K562 (cell line): Measurements from ENCODE around the gene CEACAM18. TPM values are rescaled to one million over a fixed set of nuclear protein-coding genes. Genes with fewer than 3 reads are reported as not detected.
A peak's percentile ranks its signal among the peaks of the same experiment; 100 is the strongest.

Experiments
- BACH1 ChIP-seq: fragments of 200-800 bp; sonication (Bioruptor generic); IDR thresholded peaks from 2 replicates; pipeline ENCODE4 v1.6.1; 2016; ENCODE audit warnings: missing genetic modification characterization, missing compliant biosample characterization
- CBX3 ChIP-seq, 2 experiments: IDR thresholded peaks; 1 replicate in 1 of 2; 2 replicates in 1 of 2; pipeline ENCODE4 v1.6.1; 2012; ENCODE audit warnings: inconsistent platforms in 2 of 2, low read length in 2 of 2, borderline replicate concordance in 1 of 2, control low read depth in 1 of 2
- EHMT2 ChIP-seq: fragments of 450-650 bp; IDR thresholded peaks from 2 replicates; pipeline ENCODE4 v1.6.1; 2018; ENCODE audit warnings: antibody characterized with exemption
- EZH2 ChIP-seq: IDR thresholded peaks from 2 replicates; pipeline ENCODE4 v1.6.1; 2012; ENCODE audit warnings: low read depth, mild to moderate bottlenecking, inconsistent platforms, low read length, borderline replicate concordance
- HDAC1 ChIP-seq, 2 experiments: fragments of 450-650 bp; IDR thresholded peaks; 2 replicates each; pipeline ENCODE4 v1.6.1; 2016 to 2017; ENCODE audit warnings: inconsistent platforms in 1 of 2, mild to moderate bottlenecking in 1 of 2, moderate library complexity in 1 of 2
- HMG20A ChIP-seq: fragments of 450-650 bp; formaldehyde crosslinking; conservative IDR thresholded peaks from 2 replicates; pipeline ENCODE4 v1.4.0; 2020; ENCODE audit warnings: mild to moderate bottlenecking, mixed read lengths
- KLF16 ChIP-seq: IDR thresholded peaks from 2 replicates; pipeline ENCODE4 v1.6.1; 2016; ENCODE audit warnings: antibody characterized with exemption
- MIER1 ChIP-seq: fragments of 450-650 bp; IDR thresholded peaks from 2 replicates; pipeline ENCODE4 v1.6.1; 2016; ENCODE audit warnings: antibody characterized with exemption, mild to moderate bottlenecking, low read depth
- MTA2 ChIP-seq: fragments of 450-650 bp; IDR thresholded peaks from 2 replicates; pipeline ENCODE4 v1.6.1; 2016; ENCODE audit warnings: low read depth
- NR2C1 ChIP-seq, 2 experiments: fragments of 450-650 bp; IDR thresholded peaks; 2 replicates each; pipeline ENCODE4 v1.6.1; 2017; ENCODE audit warnings: mild to moderate bottlenecking in 2 of 2, antibody characterized with exemption in 1 of 2, inconsistent platforms in 1 of 2, missing compliant biosample characterization in 1 of 2, missing genetic modification characterization in 1 of 2
- NR4A1 ChIP-seq, 2 experiments: fragments of 250-450 bp in 1 of 2; fragments of 450-650 bp in 1 of 2; sonication (Bioruptor Pico) in 1 of 2; IDR thresholded peaks; 2 replicates each; pipeline versions ENCODE4 v1.4.0 to v1.6.1; 2016 to 2020; ENCODE audit warnings: mild to moderate bottlenecking in 2 of 2, missing compliant biosample characterization in 1 of 2, missing genetic modification characterization in 1 of 2, moderate library complexity in 1 of 2
- PHF21A ChIP-seq: fragments of 450-650 bp; IDR thresholded peaks from 2 replicates; pipeline ENCODE4 v1.6.1; 2017; ENCODE audit warnings: low read depth, borderline replicate concordance
- PML ChIP-seq: IDR thresholded peaks from 2 replicates; pipeline ENCODE4 v1.6.1; 2012; ENCODE audit warnings: low read length, inconsistent platforms
- PTTG1 ChIP-seq: fragments of 450-650 bp; IDR thresholded peaks from 2 replicates; pipeline ENCODE4 v1.6.1; 2016; ENCODE audit warnings: low read depth, mild to moderate bottlenecking, missing genetic modification characterization, missing compliant biosample characterization
- RHOXF2B ChIP-seq: fragments of 250-450 bp; sonication (Bioruptor Pico); conservative IDR thresholded peaks from 2 replicates; pipeline ENCODE4 v1.5.1; 2021
- TRIM24 ChIP-seq, 2 experiments: fragments of 450-650 bp; IDR thresholded peaks; 2 replicates each; pipeline ENCODE4 v1.6.1; 2016
- YBX1 ChIP-seq: fragments of 450-650 bp; IDR thresholded peaks from 2 replicates; pipeline ENCODE4 v1.7.1; 2016; ENCODE audit warnings: mild to moderate bottlenecking
- ZC3H11A ChIP-seq: IDR thresholded peaks from 2 replicates; pipeline ENCODE4 v1.6.1; 2012; ENCODE audit warnings: low read depth, low read length, improper control_type of control experiment
- ZNF274 ChIP-seq: IDR thresholded peaks from 2 replicates; pipeline ENCODE4 v1.6.1; 2011; ENCODE audit warnings: low read depth, mild to moderate bottlenecking, low read length, moderate library complexity, borderline replicate concordance
- ZNF3 ChIP-seq: fragments of 250-450 bp; sonication (Bioruptor Pico); IDR thresholded peaks from 2 replicates; pipeline ENCODE4 v1.5.0; 2021; ENCODE audit warnings: mild to moderate bottlenecking, moderate library complexity
- ZNF408 ChIP-seq: fragments of 250-450 bp; sonication (Bioruptor Pico); IDR thresholded peaks from 2 replicates; pipeline ENCODE4 v1.4.0; 2020; ENCODE audit warnings: low read depth, mild to moderate bottlenecking, moderate library complexity
- ZNF583 ChIP-seq: fragments of 250-450 bp; sonication (Bioruptor Pico); IDR thresholded peaks from 2 replicates; pipeline ENCODE4 v1.4.0; 2020
- polyA plus RNA-seq, 8 experiments: library from polyadenylated mRNA; depleted of rRNA in 4 of 8; stranded (reverse) in 5 of 8; unstranded in 3 of 8; fragments of >200 nt; fragmentation: Nextera tagmentation in 2 of 8; fragmentation: Illumina TruSeq in 1 of 8; extraction: Ambion mirVana in 2 of 8; extraction: Trizol in 1 of 8; gene quantifications; 2 replicates each; pipeline versions ENCODE4 v1.2.1 to v1.2.3, GENCODE V29; 2011 to 2014; ENCODE audit warnings: inconsistent platforms in 1 of 8, missing spikeins in 1 of 8
- total RNA-seq, 7 experiments: library from RNA; depleted of rRNA in 6 of 7; stranded (reverse); fragments of >200 nt in 6 of 7; fragmentation: Illumina TruSeq in 2 of 7; extraction: Trizol in 2 of 7; gene quantifications; 2 replicates each; pipeline versions ENCODE4 v1.2.1 to v1.2.3, GENCODE V29; 2011 to 2021; ENCODE audit warnings: low replicate concordance in 1 of 7
- TF ChIP-seq, protein P1 (sequence below), 2 experiments: fragments of 450-650 bp; conservative IDR thresholded peaks; 2 replicates each; pipeline ENCODE4 v1.6.1; 2017; ENCODE audit warnings: mild to moderate bottlenecking in 2 of 2, moderate library complexity in 2 of 2
- TF ChIP-seq, protein P2 (sequence below): sonication (generic); formaldehyde crosslinking; IDR thresholded peaks from 2 replicates; pipeline ENCODE4 v1.8.0; 2022; ENCODE audit warnings: mild to moderate bottlenecking, missing genetic modification reagents
- TF ChIP-seq, protein P3 (sequence below): fragments of 450-650 bp; formaldehyde crosslinking; IDR thresholded peaks from 2 replicates; pipeline ENCODE4 v1.4.0; 2020; ENCODE audit warnings: mild to moderate bottlenecking, moderate library complexity
- TF ChIP-seq, protein P4 (sequence below): fragments of 450-650 bp; IDR thresholded peaks from 2 replicates; pipeline ENCODE4 v1.7.0; 2016; ENCODE audit warnings: borderline replicate concordance

The CEACAM18 gene
- total and polyA plus RNA-seq, 9 of the 15 experiments (the other 6 are each of a cell fraction or from before 2014, with no cell fraction given), result 0.08 to 0.24 (median 0.15) TPM; not detected in 3

DNA sequence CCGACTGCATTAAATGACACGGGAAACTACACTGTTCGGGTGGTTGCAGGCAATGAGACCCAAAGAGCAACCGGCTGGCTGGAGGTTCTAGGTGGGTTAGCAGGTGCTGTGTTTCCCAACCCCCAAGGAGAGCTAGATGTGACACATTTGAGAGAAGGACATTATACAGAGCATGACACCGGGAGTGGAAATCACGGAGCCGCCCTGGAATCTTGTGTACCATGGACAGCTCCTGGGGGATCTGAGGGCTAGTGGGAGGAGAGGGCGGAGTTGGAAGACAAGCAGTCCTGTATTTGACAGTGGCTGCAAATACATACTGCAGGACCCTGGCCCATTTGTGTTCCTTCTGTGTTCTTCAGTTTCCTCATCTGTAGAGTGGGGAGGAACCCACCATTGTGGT lies 2.3 kb downstream of the CEACAM18 start (continued):
- TF ChIP-seq, protein P1, sequence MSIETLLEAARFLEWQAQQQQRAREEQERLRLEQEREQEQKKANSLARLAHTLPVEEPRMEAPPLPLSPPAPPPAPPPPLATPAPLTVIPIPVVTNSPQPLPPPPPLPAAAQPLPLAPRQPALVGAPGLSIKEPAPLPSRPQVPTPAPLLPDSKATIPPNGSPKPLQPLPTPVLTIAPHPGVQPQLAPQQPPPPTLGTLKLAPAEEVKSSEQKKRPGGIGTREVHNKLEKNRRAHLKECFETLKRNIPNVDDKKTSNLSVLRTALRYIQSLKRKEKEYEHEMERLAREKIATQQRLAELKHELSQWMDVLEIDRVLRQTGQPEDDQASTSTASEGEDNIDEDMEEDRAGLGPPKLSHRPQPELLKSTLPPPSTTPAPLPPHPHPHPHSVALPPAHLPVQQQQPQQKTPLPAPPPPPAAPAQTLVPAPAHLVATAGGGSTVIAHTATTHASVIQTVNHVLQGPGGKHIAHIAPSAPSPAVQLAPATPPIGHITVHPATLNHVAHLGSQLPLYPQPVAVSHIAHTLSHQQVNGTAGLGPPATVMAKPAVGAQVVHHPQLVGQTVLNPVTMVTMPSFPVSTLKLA (conservative IDR thresholded peaks at IDR 0.05), result 0 out of 4 replicates have a peak, but pooled peaks of 1 of the 2 experiments have one; percentile 31
- TF ChIP-seq ZNF583 (0 out of 2 replicates have a peak, but pooled peaks have one; percentile 56), YBX1 (no peak), CBX3 (IDR thresholded peaks at IDR 0.05; ENCODE audit: borderline replicate concordance in 1 of 2, low read length in 2 of 2) (no peak), TRIM24 (IDR thresholded peaks at IDR 0.05) (no peak), PHF21A (0 out of 2 replicates have a peak, but pooled peaks have one; percentile 57), NR2C1 (IDR thresholded peaks at IDR 0.05) (no peak), NR2C1 (tag; IDR thresholded peaks at IDR 0.05) (no peak), EZH2 (no peak), ZC3H11A (no peak), RHOXF2B (CRISPR knock-in tag) (no peak), NR4A1 (CRISPR knock-in tag; IDR thresholded peaks at IDR 0.05) (0 out of 2 replicates have a peak, but pooled peaks have one; percentile 18), NR4A1 (tag; IDR thresholded peaks at IDR 0.05) (no peak), MTA2 (no peak), PTTG1 (tag) (no peak), KLF16 (no peak), ZNF408 (CRISPR knock-in tag) (no peak), BACH1 (tag) (no peak), HMG20A (CRISPR knock-in tag) (no peak), ZNF3 (CRISPR knock-in tag) (no peak), PML (no peak), MIER1 (peak; percentile 97), EHMT2 (peak; percentile 99), HDAC1 (IDR thresholded peaks at IDR 0.05) (peak in 1 of 2 experiments; percentile 68; a peak in 1 of 4 replicates), ZNF274 (no peak)
- TF ChIP-seq, protein P2, sequence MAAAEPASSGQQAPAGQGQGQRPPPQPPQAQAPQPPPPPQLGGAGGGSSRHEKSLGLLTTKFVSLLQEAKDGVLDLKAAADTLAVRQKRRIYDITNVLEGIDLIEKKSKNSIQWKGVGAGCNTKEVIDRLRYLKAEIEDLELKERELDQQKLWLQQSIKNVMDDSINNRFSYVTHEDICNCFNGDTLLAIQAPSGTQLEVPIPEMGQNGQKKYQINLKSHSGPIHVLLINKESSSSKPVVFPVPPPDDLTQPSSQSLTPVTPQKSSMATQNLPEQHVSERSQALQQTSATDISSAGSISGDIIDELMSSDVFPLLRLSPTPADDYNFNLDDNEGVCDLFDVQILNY (CRISPR knock-in tag), result 0 out of 2 replicates have a peak, but pooled peaks have one; percentile 66
- TF ChIP-seq, protein P3, sequence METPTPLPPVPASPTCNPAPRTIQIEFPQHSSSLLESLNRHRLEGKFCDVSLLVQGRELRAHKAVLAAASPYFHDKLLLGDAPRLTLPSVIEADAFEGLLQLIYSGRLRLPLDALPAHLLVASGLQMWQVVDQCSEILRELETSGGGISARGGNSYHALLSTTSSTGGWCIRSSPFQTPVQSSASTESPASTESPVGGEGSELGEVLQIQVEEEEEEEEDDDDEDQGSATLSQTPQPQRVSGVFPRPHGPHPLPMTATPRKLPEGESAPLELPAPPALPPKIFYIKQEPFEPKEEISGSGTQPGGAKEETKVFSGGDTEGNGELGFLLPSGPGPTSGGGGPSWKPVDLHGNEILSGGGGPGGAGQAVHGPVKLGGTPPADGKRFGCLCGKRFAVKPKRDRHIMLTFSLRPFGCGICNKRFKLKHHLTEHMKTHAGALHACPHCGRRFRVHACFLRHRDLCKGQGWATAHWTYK (CRISPR knock-in tag), result 0 out of 2 replicates have a peak, but pooled peaks have one; percentile 21
- TF ChIP-seq, protein P4, sequence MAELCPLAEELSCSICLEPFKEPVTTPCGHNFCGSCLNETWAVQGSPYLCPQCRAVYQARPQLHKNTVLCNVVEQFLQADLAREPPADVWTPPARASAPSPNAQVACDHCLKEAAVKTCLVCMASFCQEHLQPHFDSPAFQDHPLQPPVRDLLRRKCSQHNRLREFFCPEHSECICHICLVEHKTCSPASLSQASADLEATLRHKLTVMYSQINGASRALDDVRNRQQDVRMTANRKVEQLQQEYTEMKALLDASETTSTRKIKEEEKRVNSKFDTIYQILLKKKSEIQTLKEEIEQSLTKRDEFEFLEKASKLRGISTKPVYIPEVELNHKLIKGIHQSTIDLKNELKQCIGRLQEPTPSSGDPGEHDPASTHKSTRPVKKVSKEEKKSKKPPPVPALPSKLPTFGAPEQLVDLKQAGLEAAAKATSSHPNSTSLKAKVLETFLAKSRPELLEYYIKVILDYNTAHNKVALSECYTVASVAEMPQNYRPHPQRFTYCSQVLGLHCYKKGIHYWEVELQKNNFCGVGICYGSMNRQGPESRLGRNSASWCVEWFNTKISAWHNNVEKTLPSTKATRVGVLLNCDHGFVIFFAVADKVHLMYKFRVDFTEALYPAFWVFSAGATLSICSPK, result no peak
